ENCODE data around the gene SLC38A2.
A peak's percentile ranks its signal among the peaks of the same experiment; 100 is the strongest.
"Not testable (repeated sequence)": the region's sequence is repeated elsewhere in the genome, so short reads cannot be mapped to it uniquely, and the experiment has no call there.

The SLC38A2 gene

DNA sequence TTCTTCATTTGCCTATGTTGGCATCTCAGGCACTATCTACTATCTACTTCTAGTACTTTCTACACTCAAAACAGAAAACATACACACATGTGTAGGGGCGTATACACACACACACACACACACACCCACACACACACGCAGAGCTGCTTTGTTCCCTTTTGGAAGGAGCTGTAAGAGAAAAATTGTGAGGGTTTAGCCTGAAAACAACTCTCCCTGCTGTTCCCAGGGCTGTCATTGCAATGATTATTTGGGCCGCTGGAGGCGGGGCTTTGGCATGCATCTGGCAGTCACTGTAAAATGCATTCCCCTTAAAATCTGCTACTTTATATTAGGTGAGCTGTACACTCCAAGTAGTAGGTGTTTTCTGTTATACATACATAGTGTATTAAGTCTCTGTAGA, 29.1 kb upstream of the SLC38A2 start:
- ChIA-PET CTCF (interaction anchor here (0.6 to 1.0 kb wide), 3 partner anchors 15 to 277 kb away, joined by 3 read pairs; no protein-coding TSS in a partner anchor), POLR2A (interaction anchor here (1.0 kb wide), 1 partner anchor 10 kb away, joined by 3 read pairs; no protein-coding TSS in a partner anchor)
- peak; percentile 23 for DNase-seq (ENCODE audit: extremely low spot score)
- TF ChIP-seq FOXA1 (IDR thresholded peaks at IDR 0.05) (no peak), TARDBP (IDR thresholded peaks at IDR 0.05) (no peak)

DNA sequence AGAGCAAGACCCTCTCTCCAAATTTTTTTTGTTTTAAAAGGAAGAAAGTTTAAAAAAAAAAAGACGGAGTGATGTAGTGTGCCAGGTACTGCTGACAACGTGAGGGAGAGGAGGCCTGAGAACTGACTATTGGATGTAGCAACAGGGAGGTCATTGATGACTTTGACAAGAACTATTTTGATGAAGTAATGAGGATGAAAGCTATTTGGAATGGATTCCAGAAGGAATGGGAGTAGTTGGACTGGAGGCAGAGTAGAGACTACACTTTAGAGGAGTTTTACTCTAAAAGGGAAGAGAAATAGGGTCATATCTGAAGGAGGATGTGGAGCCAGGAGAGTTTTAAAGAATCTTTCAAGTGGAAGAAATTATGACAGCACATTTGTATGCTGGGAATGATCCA, 27.8 kb upstream of the SLC38A2 start:
- ChIA-PET POLR2A (interaction anchor here (1.0 kb wide), 1 partner anchor 8 kb away, joined by 3 read pairs; no protein-coding TSS in a partner anchor), CTCF (no interaction called here)
- no peak for DNase-seq (ENCODE audit: extremely low spot score)
- TF ChIP-seq BHLHE40 (IDR thresholded peaks at IDR 0.05; ENCODE audit: borderline replicate concordance): no peak
- no peak for TF ChIP-seq FOXM1 (IDR thresholded peaks at IDR 0.05; ENCODE audit: borderline replicate concordance)
- TF ChIP-seq SUZ12 (IDR thresholded peaks at IDR 0.05): no peak
- TF ChIP-seq TARDBP (IDR thresholded peaks at IDR 0.05): no peak
- no peak for TF ChIP-seq ARNT (IDR thresholded peaks at IDR 0.05)
- TF ChIP-seq L3MBTL2 (conservative IDR thresholded peaks at IDR 0.05): no peak
- TF ChIP-seq CTBP1 (IDR thresholded peaks at IDR 0.05; ENCODE audit: borderline replicate concordance): no peak
- TF ChIP-seq SP1 (IDR thresholded peaks at IDR 0.05): no peak
- TF ChIP-seq HDGF (IDR thresholded peaks at IDR 0.05; ENCODE audit: borderline replicate concordance): no peak

DNA sequence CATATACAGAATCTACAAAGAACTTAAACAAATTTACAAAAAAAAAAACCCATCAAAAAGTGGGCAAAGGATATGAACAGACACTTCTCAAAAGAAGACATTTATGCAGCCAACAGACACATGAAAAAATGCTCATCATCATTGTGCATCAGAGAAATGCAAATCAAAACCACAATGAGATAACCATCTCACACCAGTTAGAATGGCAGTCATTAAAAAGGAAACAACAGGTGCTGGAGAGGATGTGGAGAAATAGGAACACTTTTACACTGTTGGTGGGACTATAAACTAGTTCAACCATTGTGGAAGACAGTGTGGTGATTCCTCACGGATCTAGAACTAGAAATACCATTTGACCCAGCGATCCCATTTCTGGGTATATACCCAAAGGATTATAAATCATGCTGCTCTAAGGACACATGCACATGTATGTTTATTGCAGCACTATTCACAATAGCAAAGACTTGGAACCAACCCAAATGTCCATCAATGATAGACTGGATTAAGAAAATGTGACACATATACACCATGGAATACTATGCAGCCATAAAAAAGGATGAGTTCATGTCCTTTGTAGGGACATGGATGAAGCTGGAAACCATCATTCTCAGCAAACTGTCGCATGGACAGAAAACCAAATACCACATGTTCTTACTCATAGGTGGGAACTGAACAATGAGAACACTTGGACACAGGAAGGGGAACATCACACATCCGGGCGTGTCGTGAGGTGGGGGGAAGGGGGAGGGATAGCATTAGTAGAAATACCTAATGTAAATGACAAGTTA, 27.1 kb upstream of the SLC38A2 start:
- POLR2A ChIA-PET; CTCF ChIA-PET; DNase-seq (ENCODE audit: extremely low spot score): not testable (repeated sequence)

DNA sequence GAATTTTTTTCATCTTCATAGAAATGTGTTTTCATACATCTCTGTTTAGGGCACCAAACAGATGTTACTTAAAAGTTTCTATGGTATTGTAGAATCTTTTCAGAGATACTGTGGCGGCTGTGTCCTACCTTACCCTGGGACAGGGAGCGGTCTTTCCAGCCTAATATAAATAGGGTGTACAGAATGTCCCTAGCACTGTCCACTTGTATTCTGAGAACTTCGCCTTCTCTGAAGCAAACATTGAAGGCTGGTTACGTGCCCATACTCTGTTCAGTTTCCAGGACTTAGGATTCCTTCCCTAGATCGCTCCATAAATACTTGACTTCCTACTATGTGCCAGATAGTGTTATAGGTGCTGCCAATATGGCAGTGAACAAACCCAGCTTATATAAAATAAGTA, 24.3 kb upstream of the SLC38A2 start:
- POLR2A ChIA-PET: no interaction called here
- CTCF ChIA-PET: no interaction called here
- DNase-seq (ENCODE audit: extremely low spot score): no peak
- TF ChIP-seq, protein P1, sequence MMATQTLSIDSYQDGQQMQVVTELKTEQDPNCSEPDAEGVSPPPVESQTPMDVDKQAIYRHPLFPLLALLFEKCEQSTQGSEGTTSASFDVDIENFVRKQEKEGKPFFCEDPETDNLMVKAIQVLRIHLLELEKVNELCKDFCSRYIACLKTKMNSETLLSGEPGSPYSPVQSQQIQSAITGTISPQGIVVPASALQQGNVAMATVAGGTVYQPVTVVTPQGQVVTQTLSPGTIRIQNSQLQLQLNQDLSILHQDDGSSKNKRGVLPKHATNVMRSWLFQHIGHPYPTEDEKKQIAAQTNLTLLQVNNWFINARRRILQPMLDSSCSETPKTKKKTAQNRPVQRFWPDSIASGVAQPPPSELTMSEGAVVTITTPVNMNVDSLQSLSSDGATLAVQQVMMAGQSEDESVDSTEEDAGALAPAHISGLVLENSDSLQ (IDR thresholded peaks at IDR 0.05): no peak

DNA sequence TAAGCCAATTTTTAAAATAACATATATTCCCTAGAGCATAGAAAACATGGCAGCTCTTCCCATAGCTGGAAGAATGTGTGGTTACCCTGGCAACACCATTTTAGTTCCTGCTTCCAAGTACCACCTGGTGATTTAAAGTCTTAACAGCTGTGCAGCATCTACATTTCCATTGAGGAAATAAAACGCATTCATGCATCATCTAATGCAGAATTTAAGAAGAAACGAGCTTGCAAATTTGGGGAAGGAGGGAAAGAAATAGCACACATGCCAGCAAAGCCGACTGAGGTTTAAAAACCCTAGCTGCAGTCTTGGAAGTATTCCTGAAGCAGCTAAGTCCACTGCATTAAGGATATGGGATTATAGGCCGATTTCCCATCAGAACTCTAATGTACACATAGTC, 22.8 kb upstream of the SLC38A2 start:
- CTCF ChIA-PET: interaction anchor here (0.6 kb wide), 1 partner anchor 228 kb away, joined by 3 read pairs; no protein-coding TSS in a partner anchor
- POLR2A ChIA-PET: interaction anchor here (1.1 kb wide), 1 partner anchor 13 kb away, joined by 3 read pairs; no protein-coding TSS in a partner anchor
- DNase-seq (ENCODE audit: extremely low spot score): no peak
- TF ChIP-seq ZNF384 (IDR thresholded peaks at IDR 0.05) (no peak), BHLHE40 (IDR thresholded peaks at IDR 0.05; ENCODE audit: borderline replicate concordance) (no peak), FOXA1 (IDR thresholded peaks at IDR 0.05) (no peak), L3MBTL2 (conservative IDR thresholded peaks at IDR 0.05) (no peak), LEF1 (IDR thresholded peaks at IDR 0.05; ENCODE audit: borderline replicate concordance) (no peak), FOXK2 (IDR thresholded peaks at IDR 0.05) (no peak), HDGF (IDR thresholded peaks at IDR 0.05; ENCODE audit: borderline replicate concordance) (no peak)

DNA sequence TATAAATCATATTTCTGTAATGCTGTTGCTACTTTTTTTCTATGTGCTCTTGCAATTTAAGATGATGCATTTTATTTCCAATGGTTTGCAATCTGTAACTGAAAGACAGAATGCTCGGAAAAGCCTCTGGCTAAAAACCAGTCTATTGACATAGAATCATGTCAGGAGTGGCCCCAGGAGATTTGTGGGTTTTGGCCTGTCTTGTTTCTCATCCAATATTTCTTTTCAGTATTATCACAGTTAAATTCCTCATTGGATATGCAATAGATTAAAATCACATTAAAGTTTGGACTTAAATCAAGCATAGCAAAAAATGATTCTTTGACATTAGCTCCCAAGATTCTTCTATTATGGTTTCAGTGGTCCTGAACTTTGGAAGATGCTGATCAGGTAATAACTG, 19.1 kb upstream of the SLC38A2 start:
- CTCF ChIA-PET: no interaction called here
- no peak for DNase-seq (ENCODE audit: extremely low spot score)
- TF ChIP-seq ELF4 (IDR thresholded peaks at IDR 0.05): no peak
- TF ChIP-seq, protein P1 (IDR thresholded peaks at IDR 0.05): no peak
- TF ChIP-seq LEF1 (IDR thresholded peaks at IDR 0.05; ENCODE audit: borderline replicate concordance): no peak
- no peak for TF ChIP-seq L3MBTL2 (conservative IDR thresholded peaks at IDR 0.05)
- TF ChIP-seq ARNT (IDR thresholded peaks at IDR 0.05): no peak
- no peak for TF ChIP-seq FOXA1 (IDR thresholded peaks at IDR 0.05)
- no peak for TF ChIP-seq HDGF (IDR thresholded peaks at IDR 0.05; ENCODE audit: borderline replicate concordance)
- no peak for TF ChIP-seq ZNF384 (IDR thresholded peaks at IDR 0.05)
- TF ChIP-seq SUZ12 (IDR thresholded peaks at IDR 0.05): no peak
- TF ChIP-seq SP1 (IDR thresholded peaks at IDR 0.05): no peak
- no peak for TF ChIP-seq BHLHE40 (IDR thresholded peaks at IDR 0.05; ENCODE audit: borderline replicate concordance)
- POLR2A ChIA-PET: interaction anchor here (1.3 to 1.5 kb wide), 2 partner anchors 9 to 20 kb away, joined by 3 to 4 read pairs; no protein-coding TSS in a partner anchor

DNA sequence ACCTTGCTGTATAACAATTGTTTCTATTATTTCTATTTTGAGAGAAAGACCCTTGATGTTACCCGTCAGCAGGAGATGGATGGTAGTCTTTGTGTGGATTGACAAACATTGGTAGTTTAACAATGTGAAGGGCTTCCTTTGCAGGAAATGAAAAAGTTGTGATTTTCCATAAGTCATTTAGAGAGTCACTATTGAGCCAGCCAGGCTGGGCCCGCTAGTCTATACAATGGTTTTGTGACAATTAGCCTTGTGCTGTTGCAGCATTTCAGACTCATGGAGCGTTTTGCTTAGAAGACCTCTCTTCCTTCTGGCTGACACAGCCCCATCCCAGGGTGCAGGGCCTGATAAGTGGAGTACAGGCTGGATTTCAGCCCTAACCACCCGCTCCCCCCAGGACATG, 18.3 kb upstream of the SLC38A2 start:
- no peak for DNase-seq (ENCODE audit: extremely low spot score)
- TF ChIP-seq FOXM1 (IDR thresholded peaks at IDR 0.05; ENCODE audit: borderline replicate concordance) (no peak), ARNT (IDR thresholded peaks at IDR 0.05) (no peak), TARDBP (IDR thresholded peaks at IDR 0.05) (no peak), HDGF (IDR thresholded peaks at IDR 0.05; ENCODE audit: borderline replicate concordance) (no peak), FOXK2 (IDR thresholded peaks at IDR 0.05) (no peak), SP1 (IDR thresholded peaks at IDR 0.05) (no peak), ZNF384 (IDR thresholded peaks at IDR 0.05) (no peak)
- CTCF ChIA-PET: no interaction called here
- POLR2A ChIA-PET: interaction anchor here (0.8 kb wide), 1 partner anchor 19 kb away, joined by 3 read pairs; no protein-coding TSS in a partner anchor

DNA sequence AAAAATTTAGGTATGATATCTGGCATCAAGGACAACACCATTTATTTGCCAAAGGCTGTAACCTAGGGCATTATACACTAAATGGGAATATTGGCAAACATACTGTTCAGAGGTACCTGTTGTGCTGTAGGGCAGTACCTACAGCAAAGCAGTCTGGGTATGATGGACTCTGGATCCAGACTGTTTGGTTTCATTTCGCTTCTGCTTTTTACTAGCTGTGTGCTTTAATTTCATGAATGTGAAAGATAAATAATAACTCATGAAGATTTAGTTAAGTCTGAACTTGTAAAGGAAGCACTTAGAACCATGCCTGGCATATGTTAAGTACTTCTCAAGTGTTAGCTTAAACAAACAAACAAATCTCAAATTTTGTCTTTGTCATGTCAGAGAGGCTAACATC, 17.7 kb upstream of the SLC38A2 start:
- TF ChIP-seq ZNF384 (IDR thresholded peaks at IDR 0.05): no peak
- no peak for TF ChIP-seq TARDBP (IDR thresholded peaks at IDR 0.05)
- TF ChIP-seq FOXA1 (IDR thresholded peaks at IDR 0.05): no peak
- no peak for TF ChIP-seq SUZ12 (IDR thresholded peaks at IDR 0.05)
- no peak for TF ChIP-seq FOXK2 (IDR thresholded peaks at IDR 0.05)
- TF ChIP-seq ARNT (IDR thresholded peaks at IDR 0.05): no peak
- TF ChIP-seq FOXM1 (IDR thresholded peaks at IDR 0.05; ENCODE audit: borderline replicate concordance): no peak
- no peak for DNase-seq (ENCODE audit: extremely low spot score)
- CTCF ChIA-PET: no interaction called here
- POLR2A ChIA-PET: interaction anchor here (0.8 kb wide), 1 partner anchor 18 kb away, joined by 3 read pairs; no protein-coding TSS in a partner anchor
